Pancreas (tissue), 10 donors: Measurements from ENCODE around the gene STARD7. TPM values are rescaled to one million over a fixed set of nuclear protein-coding genes. Genes with fewer than 3 reads are reported as not detected.

Experiments used
- ATAC-seq, 4 donors: fragments of 200-7000 bp; cut with Tn5 transposase; one replicate each; pipeline versions ENCODE4 v1.8.0 to v1.9.1; 2020; ENCODE audit warnings: mild to moderate bottlenecking in 4 of 4, moderate library complexity in 4 of 4
- DNase-seq, 6 donors: peaks; one replicate each; pipeline ENCODE4 v3.0.0-alpha.2; 2020
- FAIRE-seq: peaks from 2 replicates; lab custom pipeline; 2012; peaks lifted over from hg19 to GRCh38; lab: Jason Lieb, UNC
- H3K27ac ChIP-seq, 4 donors: fragments of 200-600 bp; sonication (generic); 1 replicate in 3 of 4; 2 replicates in 1 of 4; pipeline versions ENCODE4 v1.5.0 to v1.8.0; 2020
- H3K27me3 ChIP-seq, 4 donors: fragments of 200-600 bp; one replicate each; pipeline ENCODE4 v1.8.0; 2021
- H3K36me3 ChIP-seq, 3 donors: fragments of 200-600 bp; sonication (generic) in 1 of 3; one replicate each; pipeline versions ENCODE4 v1.5.0 to v1.8.0; 2020 to 2021
- H3K4me1 ChIP-seq, 3 donors: fragments of 200-600 bp; one replicate each; pipeline ENCODE4 v1.8.0; 2021
- H3K4me3 ChIP-seq, 4 donors: fragments of 200-600 bp; sonication (generic) in 2 of 4; one replicate each; pipeline versions ENCODE4 v1.5.0 to v1.8.0; 2020 to 2021
- H3K9me3 ChIP-seq, 4 donors: fragments of 200-600 bp; one replicate each; pipeline ENCODE4 v1.8.0; 2021
- WGBS, 2 donors: extraction: QIAGEN DNeasy Blood & Tissue Kit; methylation state at CpG; one replicate each; pipeline ENCODE4 v1.1.7; 2013; 5-methylcytosine and 5-hydroxymethylcytosine counted together
- intact Hi-C, 3 donors: fragments of 100-400 bp; cut with DNase I; formaldehyde crosslinking; loops; one replicate each; pipeline versions ENCODE4 v1.11.1 to v1.14.2; 2022
- polyA plus RNA-seq, 2 donors: library from polyadenylated mRNA; stranded (reverse); fragments of 200-250 nt; gene quantifications; one replicate each; pipeline ENCODE4 v1.2.3, GENCODE V29; 2013
- total RNA-seq, 6 donors: library from RNA; stranded (reverse); fragmentation: NEBNext Ultra II Directional in 4 of 6; extraction: Animal tissue kit (Norgen Biotek cat#: 25700) in 4 of 6; gene quantifications; one replicate each; pipeline versions ENCODE4 v1.2.1 to v1.2.4, GENCODE V29; 2021 to 2023
- TF ChIP-seq, protein P1 (sequence below), 4 donors: fragments of 200-600 bp; sonication (generic) in 3 of 4; IDR thresholded peaks; one replicate each; pipeline versions ENCODE4 v1.5.0 to v1.8.0; 2021; ENCODE audit warnings: antibody characterized with exemption in 4 of 4
- donor health status: healthy with polysubstance abuse.
- donor health status: DM: no; HTN: no; CAD: no; lungs with moderate emphysema.
- donor health status: DM: no; HTN: no; CAD: no.
- donor health status: control.
- donor health status: control.
- donor health status: Bipolar disorder and iron deficiency.
- donor health status: DM: yes; HTN: yes; CAD: no.
- donor health status: DM: no; HTN: no; CAD: no.
- donor health status: DM: no; HTN: no; CAD: no.
- donor health status: DM: yes; HTN: yes; CAD: no.

STARD7 gene
- total and polyA plus RNA-seq, 8 donors, result 21.7 to 65.1 (median 48.3) TPM

DNA sequence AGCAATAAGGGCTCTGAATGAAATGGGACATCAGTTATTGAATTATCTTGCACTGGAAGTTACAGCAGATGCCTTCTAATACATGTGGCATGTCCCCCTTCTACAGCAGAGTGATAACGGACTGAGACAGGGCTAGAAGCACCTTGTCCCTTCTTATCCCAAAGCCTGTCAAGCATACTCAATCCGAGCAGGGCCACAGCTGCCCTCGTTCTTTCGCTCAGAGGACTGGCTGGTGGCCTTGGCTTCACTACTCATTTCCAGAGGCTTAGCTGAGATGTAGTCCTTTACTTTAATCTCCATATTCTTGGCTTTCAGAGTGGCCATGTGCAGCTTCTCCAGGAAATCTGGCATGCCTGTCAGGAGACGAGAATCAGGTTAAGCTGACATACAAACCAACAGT lies 22.1 kb downstream of the STARD7 start:
- WGBS, 2 donors, result 63 to 69% methylated on average over 5 of the region's 5 CpGs

DNA sequence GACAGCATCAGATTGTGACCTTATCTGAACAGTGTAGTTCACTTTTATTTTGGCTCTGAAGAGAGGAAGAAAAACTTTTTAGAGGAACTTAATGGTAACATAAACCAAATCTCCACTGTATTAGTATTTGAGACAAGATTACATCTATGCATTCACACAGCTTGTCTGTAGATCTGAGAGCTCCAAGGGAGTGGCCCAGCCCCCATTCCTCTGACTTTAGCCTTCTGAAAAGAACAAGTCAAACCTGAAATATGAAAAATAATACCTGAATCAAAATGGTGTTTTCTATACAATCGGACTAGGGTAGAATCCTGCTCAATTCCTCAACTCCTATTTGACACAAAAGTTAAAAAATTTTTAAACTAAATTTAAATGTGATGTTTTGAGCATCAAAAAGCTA lies 23.1 kb downstream of the STARD7 start:
- H3K27ac ChIP-seq, result no peak overlapping the region
- no peaks in the 10 kb centered on the region for H3K9me3 ChIP-seq
- FAIRE-seq (no peak), ATAC-seq (no peak), DNase-seq (no peak)
- WGBS, 2 donors, result 70 to 84% methylated on average over 1 of the region's 1 CpG
- TF ChIP-seq, protein P1, sequence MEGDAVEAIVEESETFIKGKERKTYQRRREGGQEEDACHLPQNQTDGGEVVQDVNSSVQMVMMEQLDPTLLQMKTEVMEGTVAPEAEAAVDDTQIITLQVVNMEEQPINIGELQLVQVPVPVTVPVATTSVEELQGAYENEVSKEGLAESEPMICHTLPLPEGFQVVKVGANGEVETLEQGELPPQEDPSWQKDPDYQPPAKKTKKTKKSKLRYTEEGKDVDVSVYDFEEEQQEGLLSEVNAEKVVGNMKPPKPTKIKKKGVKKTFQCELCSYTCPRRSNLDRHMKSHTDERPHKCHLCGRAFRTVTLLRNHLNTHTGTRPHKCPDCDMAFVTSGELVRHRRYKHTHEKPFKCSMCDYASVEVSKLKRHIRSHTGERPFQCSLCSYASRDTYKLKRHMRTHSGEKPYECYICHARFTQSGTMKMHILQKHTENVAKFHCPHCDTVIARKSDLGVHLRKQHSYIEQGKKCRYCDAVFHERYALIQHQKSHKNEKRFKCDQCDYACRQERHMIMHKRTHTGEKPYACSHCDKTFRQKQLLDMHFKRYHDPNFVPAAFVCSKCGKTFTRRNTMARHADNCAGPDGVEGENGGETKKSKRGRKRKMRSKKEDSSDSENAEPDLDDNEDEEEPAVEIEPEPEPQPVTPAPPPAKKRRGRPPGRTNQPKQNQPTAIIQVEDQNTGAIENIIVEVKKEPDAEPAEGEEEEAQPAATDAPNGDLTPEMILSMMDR (IDR thresholded peaks at IDR 0.05), result no peak
- intact Hi-C loops, result no loop called here
- no peaks in the 10 kb centered on the region for H3K4me1 ChIP-seq
- H3K36me3 ChIP-seq, result peaks cover 7 to 40% (median 19%) of the 10 kb centered on the region in 3 donors
- H3K27me3 ChIP-seq, result no peaks in the 10 kb centered on the region
- no peak overlapping the region for H3K4me3 ChIP-seq

More for the DNA sequence above, 22.1 kb downstream of the STARD7 start:
- ATAC-seq (no peak), FAIRE-seq (no peak), DNase-seq (no peak)
- no peak overlapping the region for H3K27ac ChIP-seq
- peaks cover 7 to 49% (median 22%) of the 10 kb centered on the region in 3 donors for H3K36me3 ChIP-seq
- intact Hi-C loops, result no loop called here
- no peaks in the 10 kb centered on the region for H3K9me3 ChIP-seq
- TF ChIP-seq, protein P1 (IDR thresholded peaks at IDR 0.05), result no peak
- H3K27me3 ChIP-seq, result no peaks in the 10 kb centered on the region
- H3K4me3 ChIP-seq, result no peak overlapping the region
- no peaks in the 10 kb centered on the region for H3K4me1 ChIP-seq

DNA sequence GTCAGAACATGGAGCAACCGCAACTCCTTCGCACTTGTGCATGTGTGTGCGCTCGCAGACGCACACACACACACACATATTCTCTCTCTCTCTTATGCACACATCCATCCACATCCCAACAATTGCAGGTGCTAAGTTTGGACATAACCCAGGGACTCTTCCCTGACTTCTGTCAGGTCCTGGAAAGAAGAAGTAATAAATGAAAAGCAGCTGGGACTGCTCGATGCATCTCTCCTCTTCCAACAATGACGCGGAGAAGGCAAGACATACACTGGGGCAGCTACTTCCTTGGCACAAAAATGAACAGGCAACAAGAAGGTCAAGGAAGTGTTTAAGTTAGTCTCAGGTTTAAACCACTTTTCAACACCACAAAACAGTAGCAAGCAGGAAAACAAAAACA lies 23.6 kb downstream of the STARD7 start:
- TF ChIP-seq, protein P1 (IDR thresholded peaks at IDR 0.05), result no peak
- Histone ChIP-seq H3K27me3 (no peaks in the 10 kb centered on the region), H3K36me3 (peaks cover 7 to 34% (median 19%) of the 10 kb centered on the region in 3 donors), H3K27ac (no peak overlapping the region), H3K4me3 (no peak overlapping the region), H3K4me1 (no peaks in the 10 kb centered on the region), H3K9me3 (no peaks in the 10 kb centered on the region)
- WGBS, 2 donors, result 88 to 89% methylated on average over 8 of the region's 8 CpGs
- ATAC-seq (no peak), FAIRE-seq (no peak), DNase-seq (no peak)
- intact Hi-C loops, result no loop called here

DNA sequence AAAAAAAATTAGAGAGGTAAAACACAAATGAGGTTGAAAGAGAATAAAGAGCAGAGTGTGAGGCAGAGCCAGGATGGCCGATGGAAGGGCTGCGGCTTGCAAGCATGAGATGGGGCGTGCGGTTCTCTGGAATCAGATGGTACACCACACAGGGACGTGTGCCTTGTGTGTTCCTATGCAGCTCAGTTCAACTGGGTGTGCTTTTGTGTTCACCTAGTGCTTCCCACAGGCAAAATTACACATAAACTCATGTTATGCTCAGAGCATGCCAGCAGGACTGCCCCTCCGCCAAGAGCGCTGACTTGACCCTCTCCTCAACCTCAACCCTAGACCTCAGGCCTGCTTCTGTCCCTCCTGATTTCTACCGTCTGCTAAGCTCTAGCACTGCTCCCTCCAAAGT lies 24.4 kb downstream of the STARD7 start:
- H3K36me3 ChIP-seq, result peaks cover 7 to 33% (median 19%) of the 10 kb centered on the region in 3 donors
- no peak for DNase-seq
- no peaks in the 10 kb centered on the region for H3K27me3 ChIP-seq
- TF ChIP-seq, protein P1 (IDR thresholded peaks at IDR 0.05), result no peak
- no peaks in the 10 kb centered on the region for H3K4me1 ChIP-seq
- no peak for ATAC-seq
- 91 to 92% methylated on average over 8 of the region's 8 CpGs for WGBS, 2 donors
- intact Hi-C loops, result no loop called here
- no peaks in the 10 kb centered on the region for H3K9me3 ChIP-seq
- H3K4me3 ChIP-seq, result no peak overlapping the region
- FAIRE-seq, result no peak
- H3K27ac ChIP-seq, result no peak overlapping the region

DNA sequence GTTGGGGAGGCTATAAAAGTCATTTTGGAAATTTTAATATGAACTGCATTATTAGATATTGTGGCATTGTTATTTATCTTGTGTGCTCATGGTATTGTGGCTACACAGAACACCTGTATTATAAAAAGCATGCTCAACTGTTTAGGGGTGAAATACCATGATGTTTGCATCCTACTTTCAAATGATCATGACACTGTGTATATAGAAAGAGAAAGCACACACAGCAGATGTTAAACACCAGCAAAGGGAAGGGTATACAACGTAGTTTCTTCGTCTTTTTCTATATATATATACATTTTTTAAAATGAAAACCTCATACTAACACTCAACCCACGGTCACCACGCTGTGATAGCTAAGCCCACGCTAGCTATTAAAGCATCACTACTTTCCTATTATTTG lies 27.1 kb downstream of the STARD7 start:
- Histone ChIP-seq H3K27me3 (no peaks in the 10 kb centered on the region), H3K4me1 (no peaks in the 10 kb centered on the region), H3K27ac (no peak overlapping the region), H3K4me3 (no peak overlapping the region), H3K36me3 (peaks cover 5 to 24% (median 14%) of the 10 kb centered on the region in 3 donors), H3K9me3 (no peaks in the 10 kb centered on the region)
- WGBS, 2 donors, result 65 to 82% methylated on average over 5 of the region's 5 CpGs
- DNase-seq, result no peak
- FAIRE-seq, result no peak
- intact Hi-C loops, result no loop called here
- no peak for ATAC-seq
- TF ChIP-seq, protein P1 (IDR thresholded peaks at IDR 0.05), result no peak
